IPS-18c (cell line): ENCODE data around the gene CTTN.
A peak's percentile ranks its signal among the peaks of the same experiment; 100 is the strongest.
"Not testable (repeated sequence)": the region's sequence is repeated elsewhere in the genome, so short reads cannot be mapped to it uniquely, and the experiment has no call there.

Experiments used
- H3K4me3 ChIP-seq: 2 replicates; pipeline ENCODE4 v1.7.0; 2013; ENCODE audit warnings: low read depth, mild to moderate bottlenecking, low read length, moderate library complexity; ENCODE audit not compliant: insufficient read depth
- H3K9me3 ChIP-seq: one replicate; pipeline ENCODE4 v1.6.1; 2013; ENCODE audit warnings: mild to moderate bottlenecking, low read length, moderate library complexity; ENCODE audit not compliant: control insufficient read depth, insufficient read depth

CTTN gene

GRCh38 chr11:70400643-70401042 is 2.3 kb downstream of the CTTN start:
- Histone ChIP-seq H3K4me3 (peak overlapping the region; percentile 5; the same call in 1 of the 2 replicates), H3K9me3 (no peaks in the 10 kb centered on the region)

DNA sequence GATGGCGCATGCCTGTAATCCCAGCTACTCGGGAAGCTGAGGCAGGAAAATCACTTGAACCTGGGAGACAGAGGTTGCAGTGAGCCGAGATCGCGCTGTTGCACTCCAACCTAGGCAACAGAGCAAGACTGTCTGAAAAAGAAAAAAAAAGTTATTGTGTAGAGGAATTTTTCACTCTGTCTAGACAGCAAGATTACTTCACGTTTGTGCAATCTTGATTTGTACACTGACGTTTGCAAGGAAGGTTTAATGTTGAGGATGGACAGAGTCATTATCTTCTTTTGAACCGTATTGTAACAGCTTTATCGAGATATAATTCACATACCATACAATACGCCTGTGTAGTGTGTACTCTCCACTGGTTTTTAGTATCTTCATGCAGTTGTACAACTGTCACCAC is 3.7 kb downstream of the CTTN start:
- H3K4me3 ChIP-seq: no peak overlapping the region

DNA sequence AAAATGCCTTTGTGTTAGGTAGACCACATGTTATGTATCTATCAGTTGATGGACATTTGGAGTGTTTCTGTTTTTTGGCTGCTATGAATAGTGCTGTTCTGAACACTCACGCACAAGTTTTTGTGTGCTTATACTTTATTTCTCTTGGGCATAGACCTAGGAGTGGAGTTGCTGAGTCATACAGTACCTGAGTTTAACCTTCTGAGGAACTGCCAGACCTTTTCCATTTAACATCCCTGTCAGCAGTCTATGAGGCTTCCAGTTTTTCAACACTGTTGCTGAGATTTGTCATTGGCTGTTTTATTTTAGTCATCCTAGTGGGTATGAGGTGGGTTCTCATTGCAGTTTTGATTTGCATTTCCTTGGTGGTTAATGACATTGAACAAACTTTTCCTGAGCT is 4.4 kb downstream of the CTTN start:
- H3K4me3 ChIP-seq: no peak overlapping the region

More for the DNA sequence above, 3.7 kb downstream of the CTTN start:
- no peaks in the 10 kb centered on the region for H3K9me3 ChIP-seq

DNA sequence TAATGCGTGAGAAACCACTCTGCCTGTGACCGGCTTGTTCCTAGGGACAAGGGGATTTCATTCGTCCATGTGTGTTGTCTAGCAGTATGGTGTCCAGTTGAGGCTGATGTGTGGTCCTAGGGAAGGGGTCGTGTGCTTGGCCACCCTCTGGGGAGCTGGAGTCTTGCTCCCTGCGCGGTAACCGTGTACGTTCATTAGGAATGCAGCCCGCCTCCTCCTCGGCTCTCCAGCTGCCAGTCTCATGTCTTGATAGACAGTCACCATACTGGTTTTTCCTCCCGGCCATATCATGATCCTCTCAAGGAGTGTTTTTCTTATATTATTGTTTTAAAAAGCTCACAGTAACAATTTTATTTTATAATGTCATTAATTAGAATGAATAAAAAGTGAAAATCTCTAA is 5.9 kb downstream of the CTTN start:
- Histone ChIP-seq H3K4me3 (no peak overlapping the region), H3K9me3 (no peaks in the 10 kb centered on the region)

More for the DNA sequence above, 4.4 kb downstream of the CTTN start:
- H3K9me3 ChIP-seq: no peaks in the 10 kb centered on the region

DNA sequence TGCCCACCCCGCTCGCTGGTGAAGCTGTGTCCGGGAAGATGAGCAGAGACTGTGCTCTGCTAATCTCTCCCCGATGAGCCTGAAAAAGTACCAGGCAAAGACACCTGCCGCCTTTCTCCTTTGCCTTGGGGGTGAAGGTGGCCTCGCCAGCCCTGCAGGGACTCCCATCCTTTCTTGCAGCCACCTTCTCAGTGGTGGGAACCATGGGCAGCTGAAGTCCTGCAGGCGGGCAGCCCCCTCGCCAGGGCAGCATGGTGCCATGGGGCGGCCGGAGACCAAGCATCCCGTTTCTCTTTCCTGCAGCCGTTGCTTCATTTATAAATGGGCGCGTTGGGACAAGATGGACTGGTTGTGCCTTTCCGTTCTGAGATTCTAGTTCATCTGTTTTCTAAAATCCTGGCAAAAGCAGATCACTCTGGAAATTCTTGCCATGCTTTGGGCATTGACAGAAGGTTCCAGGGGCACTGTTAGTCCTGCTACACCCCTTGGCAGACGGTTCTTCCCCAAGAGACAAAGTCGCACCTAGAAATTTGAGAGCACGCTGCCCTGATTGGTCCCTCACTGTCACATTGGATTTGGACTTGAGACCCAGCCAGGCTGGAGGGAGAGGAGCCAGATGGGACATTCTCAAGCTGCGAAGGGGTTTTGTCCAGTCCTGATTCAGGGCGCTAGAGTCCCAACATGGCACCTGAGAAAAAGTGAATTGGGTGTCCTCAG is 7.5 kb downstream of the CTTN start:
- no peak overlapping the region for H3K4me3 ChIP-seq
- no peaks in the 10 kb centered on the region for H3K9me3 ChIP-seq

- H3K9me3 ChIP-seq: no peaks in the 10 kb centered on the region
- H3K4me3 ChIP-seq: no peak overlapping the region
Measured at GRCh38 chr11:70407121-70407520, 8.8 kb downstream of the CTTN start.

- Histone ChIP-seq H3K9me3 (no peaks in the 10 kb centered on the region), H3K4me3 (no peak overlapping the region)
Measured at GRCh38 chr11:70407814-70408213, 9.5 kb downstream of the CTTN start.

- not testable (repeated sequence) for H3K4me3 ChIP-seq, H3K9me3 ChIP-seq
Measured at GRCh38 chr11:70408326-70408725, 10.0 kb downstream of the CTTN start.

- H3K9me3 ChIP-seq: no peaks in the 10 kb centered on the region
- H3K4me3 ChIP-seq: no peak overlapping the region
Measured at GRCh38 chr11:70409437-70409836, 11.1 kb downstream of the CTTN start.

GRCh38 chr11:70409871-70410270 is 11.5 kb downstream of the CTTN start:
- Histone ChIP-seq H3K4me3 (no peak overlapping the region), H3K9me3 (no peaks in the 10 kb centered on the region)

- Histone ChIP-seq H3K4me3 (no peak overlapping the region), H3K9me3 (no peaks in the 10 kb centered on the region)
Measured at GRCh38 chr11:70410276-70411205, 12.2 kb downstream of the CTTN start.

GRCh38 chr11:70411713-70412452 is 13.6 kb downstream of the CTTN start:
- Histone ChIP-seq H3K9me3 (no peaks in the 10 kb centered on the region), H3K4me3 (no peak overlapping the region)

- no peaks in the 10 kb centered on the region for H3K9me3 ChIP-seq
- no peak overlapping the region for H3K4me3 ChIP-seq
Measured at GRCh38 chr11:70413151-70413550, 14.8 kb downstream of the CTTN start.

DNA sequence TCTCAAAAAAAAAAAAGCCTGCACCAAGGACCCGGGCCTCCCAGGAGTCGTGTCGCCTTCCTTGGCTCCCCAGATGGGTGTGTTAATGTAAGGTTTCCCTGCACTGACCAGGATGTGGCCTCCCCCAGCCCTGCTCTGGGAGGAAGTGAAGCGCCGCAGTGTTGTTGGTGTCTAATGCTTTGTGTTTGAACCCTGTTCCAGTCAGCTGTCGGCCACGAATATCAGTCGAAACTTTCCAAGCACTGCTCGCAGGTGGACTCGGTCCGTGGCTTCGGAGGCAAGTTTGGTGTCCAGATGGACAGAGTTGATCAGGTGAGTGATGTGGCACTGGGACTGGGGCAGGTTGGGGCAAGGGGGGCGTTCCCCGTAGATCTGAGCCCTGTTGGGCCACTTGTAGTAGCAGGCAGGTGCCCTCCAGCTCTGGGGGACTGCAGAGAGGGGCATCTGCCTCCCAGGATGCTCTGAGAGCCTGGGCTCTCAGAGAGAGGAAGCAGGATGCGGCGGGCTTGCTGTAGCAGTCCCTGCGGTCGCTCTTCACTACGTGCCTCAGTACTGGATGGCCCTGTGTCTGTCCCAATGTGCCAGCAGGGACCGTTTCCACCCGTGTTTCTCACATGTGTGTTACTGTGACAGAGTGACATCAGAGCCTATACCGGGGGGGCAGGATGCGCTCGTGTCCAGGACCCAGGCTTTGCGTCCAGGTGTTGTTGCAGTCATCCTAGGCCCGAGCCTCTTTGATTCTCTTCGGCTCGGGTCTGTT is 16.2 kb downstream of the CTTN start:
- Histone ChIP-seq H3K9me3 (no peaks in the 10 kb centered on the region), H3K4me3 (no peak overlapping the region)

GRCh38 chr11:70415191-70415590 is 16.9 kb downstream of the CTTN start:
- Histone ChIP-seq H3K9me3 (no peaks in the 10 kb centered on the region), H3K4me3 (no peak overlapping the region)

DNA sequence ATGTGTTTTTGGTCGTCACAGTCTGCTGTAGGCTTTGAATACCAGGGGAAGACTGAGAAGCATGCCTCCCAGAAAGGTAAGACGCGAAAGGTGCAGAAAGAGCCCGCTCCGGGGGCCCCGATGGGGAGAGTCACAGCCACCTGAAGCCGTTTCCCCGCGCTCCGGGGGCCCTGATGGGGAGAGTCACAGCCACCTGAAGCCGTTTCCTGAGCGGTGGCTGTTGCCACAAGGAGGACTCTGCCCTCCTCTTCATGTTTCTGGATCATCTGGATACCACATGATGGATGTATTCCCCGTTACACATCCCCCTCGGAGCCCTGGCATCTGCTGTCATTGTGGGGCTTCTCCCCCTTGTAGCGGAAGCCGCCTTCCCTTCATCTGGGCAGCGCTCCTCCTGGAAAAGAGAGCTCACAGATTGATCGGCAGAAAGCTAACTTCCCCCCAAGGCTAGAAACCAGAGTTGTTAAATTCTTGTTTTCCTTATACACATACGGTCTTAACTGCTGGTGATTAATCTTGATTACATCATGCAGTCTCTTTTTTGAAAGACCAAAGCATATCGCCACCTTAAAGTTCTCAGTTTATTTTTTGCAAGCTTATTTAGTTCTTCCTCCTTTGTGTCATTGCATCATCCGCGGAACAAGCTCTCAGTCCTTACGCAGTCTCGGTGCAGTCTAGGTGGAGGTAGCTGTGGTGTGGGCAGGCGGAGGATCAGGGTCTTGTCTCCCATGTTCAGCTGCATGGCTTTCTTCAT is 17.5 kb downstream of the CTTN start:
- no peak overlapping the region for H3K4me3 ChIP-seq
- H3K9me3 ChIP-seq: no peaks in the 10 kb centered on the region
